DND-41 (cell line): ENCODE results near the gene ITGA6.

Experiments used
- ATAC-seq: fragments of 200-7000 bp; cut with Tn5 transposase; 3 replicates; pipeline ENCODE4 v1.9.1; 2021; ENCODE audit warnings: low read depth; ENCODE audit not compliant: insufficient read depth
- DNase-seq: peaks from one replicate; pipeline ENCODE4 v3.0.0-alpha.2; 2020
- H2AFZ ChIP-seq: 2 replicates; pipeline ENCODE4 v1.6.0; 2012; ENCODE audit warnings: low read depth, low read length
- H3K27ac ChIP-seq: 2 replicates; pipeline ENCODE4 v1.5.1; 2012; ENCODE audit warnings: low read length, inconsistent platforms
- H3K27me3 ChIP-seq: fragments of 200-600 bp; sonication (generic); 2 replicates; pipeline ENCODE4 v1.6.0; 2012; ENCODE audit warnings: low read length, mild to moderate bottlenecking, inconsistent platforms; ENCODE audit not compliant: insufficient read depth, poor library complexity
- H3K36me3 ChIP-seq: 2 replicates; pipeline ENCODE4 v1.5.1; 2012; ENCODE audit warnings: low read length, inconsistent platforms; ENCODE audit not compliant: insufficient read depth
- H3K4me1 ChIP-seq: 2 replicates; pipeline ENCODE4 v1.5.1; 2012; ENCODE audit warnings: mild to moderate bottlenecking, low read length; ENCODE audit not compliant: insufficient read depth
- H3K4me2 ChIP-seq: 2 replicates; pipeline ENCODE4 v1.6.0; 2012; ENCODE audit warnings: mild to moderate bottlenecking, moderate library complexity, low read length, inconsistent platforms; ENCODE audit not compliant: insufficient read depth
- H3K4me3 ChIP-seq, 2 experiments: fragments of 200-600 bp in 1 of 2; shearing (Covaris generic) in 1 of 2; 2 replicates each; pipeline ENCODE4 v1.5.1; 2012 to 2016; ENCODE audit warnings: inconsistent platforms in 2 of 2, low read length in 2 of 2, mild to moderate bottlenecking in 2 of 2, low read depth in 1 of 2, moderate library complexity in 1 of 2
- H3K79me2 ChIP-seq: 2 replicates; pipeline ENCODE4 v1.6.0; 2012; ENCODE audit warnings: low read length, inconsistent platforms; ENCODE audit not compliant: insufficient read depth
- H3K9ac ChIP-seq: 2 replicates; pipeline ENCODE4 v1.6.0; 2012; ENCODE audit warnings: low read depth, mild to moderate bottlenecking, inconsistent platforms, low read length, moderate library complexity
- H3K9me3 ChIP-seq: 2 replicates; pipeline ENCODE4 v1.5.1; 2012; ENCODE audit warnings: low read length, moderate library complexity, mild to moderate bottlenecking, inconsistent platforms; ENCODE audit not compliant: insufficient read depth, severe bottlenecking
- H4K20me1 ChIP-seq: 2 replicates; pipeline ENCODE4 v1.6.0; 2012; ENCODE audit warnings: low read length; ENCODE audit not compliant: insufficient read depth
- EZH2 ChIP-seq: IDR thresholded peaks from 3 replicates; pipeline ENCODE4 v1.6.1; 2012; ENCODE audit warnings: borderline replicate concordance, low read depth, mild to moderate bottlenecking, moderate library complexity, low read length, inconsistent platforms; ENCODE audit not compliant: severe bottlenecking
- TF ChIP-seq, protein P1 (sequence below): IDR thresholded peaks from 2 replicates; pipeline ENCODE4 v1.5.1; 2012; ENCODE audit warnings: borderline replicate concordance, low read length, moderate library complexity, mild to moderate bottlenecking; ENCODE audit not compliant: poor library complexity, severe bottlenecking; ENCODE audit errors: extremely low read depth

The ITGA6 gene

DNA sequence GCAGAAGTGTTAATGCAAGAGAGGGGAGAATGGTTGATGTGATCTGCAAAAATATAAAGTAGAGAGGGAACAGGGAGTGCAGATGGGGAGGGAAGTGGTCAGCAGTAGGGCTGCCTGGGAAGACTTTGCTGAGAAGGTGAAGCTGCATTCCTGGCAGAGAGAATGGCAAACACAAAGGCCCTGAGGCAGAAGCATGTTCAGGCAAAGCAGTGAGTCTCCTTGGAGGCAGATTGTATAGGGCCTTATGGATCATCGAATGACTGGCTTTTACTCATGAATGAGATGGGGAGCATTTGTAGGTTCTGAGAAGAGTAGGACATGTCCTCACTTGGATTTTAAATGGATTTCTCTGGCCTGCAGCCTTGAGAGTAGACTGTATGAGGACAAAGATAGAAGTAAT is 9.5 kb downstream of the ITGA6 start:
- Histone ChIP-seq H3K79me2 (no peaks in the 10 kb centered on the region), H3K27ac (no peak overlapping the region), H3K27me3 (peaks cover 6% of the 10 kb centered on the region), H3K4me2 (no peak overlapping the region), H3K9ac (no peak overlapping the region), H2AFZ (no peak overlapping the region), H3K4me3 (no peak overlapping the region), H3K36me3 (no peaks in the 10 kb centered on the region), H3K9me3 (no peaks in the 10 kb centered on the region), H4K20me1 (no peaks in the 10 kb centered on the region; the same call in 1 of the 2 replicates), H3K4me1 (peaks cover 32% of the 10 kb centered on the region)
- ATAC-seq (no peak), DNase-seq (no peak)
- no peak for TF ChIP-seq EZH2
- TF ChIP-seq, protein P1, sequence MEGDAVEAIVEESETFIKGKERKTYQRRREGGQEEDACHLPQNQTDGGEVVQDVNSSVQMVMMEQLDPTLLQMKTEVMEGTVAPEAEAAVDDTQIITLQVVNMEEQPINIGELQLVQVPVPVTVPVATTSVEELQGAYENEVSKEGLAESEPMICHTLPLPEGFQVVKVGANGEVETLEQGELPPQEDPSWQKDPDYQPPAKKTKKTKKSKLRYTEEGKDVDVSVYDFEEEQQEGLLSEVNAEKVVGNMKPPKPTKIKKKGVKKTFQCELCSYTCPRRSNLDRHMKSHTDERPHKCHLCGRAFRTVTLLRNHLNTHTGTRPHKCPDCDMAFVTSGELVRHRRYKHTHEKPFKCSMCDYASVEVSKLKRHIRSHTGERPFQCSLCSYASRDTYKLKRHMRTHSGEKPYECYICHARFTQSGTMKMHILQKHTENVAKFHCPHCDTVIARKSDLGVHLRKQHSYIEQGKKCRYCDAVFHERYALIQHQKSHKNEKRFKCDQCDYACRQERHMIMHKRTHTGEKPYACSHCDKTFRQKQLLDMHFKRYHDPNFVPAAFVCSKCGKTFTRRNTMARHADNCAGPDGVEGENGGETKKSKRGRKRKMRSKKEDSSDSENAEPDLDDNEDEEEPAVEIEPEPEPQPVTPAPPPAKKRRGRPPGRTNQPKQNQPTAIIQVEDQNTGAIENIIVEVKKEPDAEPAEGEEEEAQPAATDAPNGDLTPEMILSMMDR: no peak

DNA sequence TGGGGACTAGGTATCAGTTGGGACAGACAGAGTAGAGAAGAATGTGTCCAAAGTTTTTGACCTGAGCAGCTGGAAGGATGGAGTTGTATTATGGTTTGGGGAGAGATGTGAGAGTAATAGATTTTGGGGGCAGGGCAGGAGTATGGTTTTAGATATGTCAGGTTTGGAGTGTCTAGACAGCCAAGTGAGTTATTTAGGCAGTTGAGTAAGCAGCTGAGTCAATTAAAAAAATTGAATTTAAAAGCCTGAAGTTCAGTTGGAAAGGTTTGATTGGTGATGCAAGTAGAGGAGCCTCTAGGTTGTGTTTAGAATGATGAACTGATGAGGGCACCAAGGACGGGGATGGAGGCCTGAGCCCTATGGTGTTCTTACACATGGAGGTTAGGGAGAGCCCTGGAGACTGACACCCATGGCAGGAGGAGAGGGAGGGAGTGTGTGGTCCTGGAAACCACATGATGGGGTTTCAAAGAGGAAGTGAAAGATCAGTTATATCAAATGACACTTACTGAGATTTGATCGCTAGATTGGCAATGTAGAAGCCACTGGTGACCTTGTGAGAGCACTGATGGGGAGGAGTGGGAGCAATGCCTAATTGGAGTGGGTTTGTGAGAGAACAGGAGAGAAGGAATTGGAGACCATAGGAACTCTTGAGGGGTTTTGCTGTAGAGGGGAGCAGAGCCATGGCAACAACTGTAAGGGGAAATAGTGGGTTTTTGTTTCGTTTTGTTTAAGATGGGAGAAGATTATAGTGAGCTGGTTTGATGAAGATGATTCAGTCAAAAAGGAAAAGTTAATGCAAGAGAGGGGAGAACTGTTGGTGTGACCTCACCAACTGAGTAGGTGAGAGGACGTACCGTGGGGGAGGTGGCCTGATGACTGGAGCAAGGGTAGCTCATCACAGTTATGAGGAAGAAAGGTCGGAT is 10.3 kb downstream of the ITGA6 start:
- peak overlapping the region; percentile 17; the same call in 1 of the 2 replicates for H2AFZ ChIP-seq
- ATAC-seq: peak; percentile 76
- TF ChIP-seq EZH2: no peak
- TF ChIP-seq, protein P1: no peak
- H3K27me3 ChIP-seq: no peaks in the 10 kb centered on the region
- H3K9me3 ChIP-seq: no peaks in the 10 kb centered on the region
- H3K79me2 ChIP-seq: no peaks in the 10 kb centered on the region
- peak overlapping the region in 1 of 2 experiments; percentile 18; a peak in 1 of 4 replicates for H3K4me3 ChIP-seq
- no peak overlapping the region for H3K9ac ChIP-seq
- no peak overlapping the region for H3K27ac ChIP-seq
- no peaks in the 10 kb centered on the region for H3K36me3 ChIP-seq
- H3K4me1 ChIP-seq: peaks cover 32% of the 10 kb centered on the region
- peak overlapping the region; percentile 55 for H3K4me2 ChIP-seq
- no peaks in the 10 kb centered on the region; the same call in 1 of the 2 replicates for H4K20me1 ChIP-seq
- DNase-seq: peak; percentile 47

DNA sequence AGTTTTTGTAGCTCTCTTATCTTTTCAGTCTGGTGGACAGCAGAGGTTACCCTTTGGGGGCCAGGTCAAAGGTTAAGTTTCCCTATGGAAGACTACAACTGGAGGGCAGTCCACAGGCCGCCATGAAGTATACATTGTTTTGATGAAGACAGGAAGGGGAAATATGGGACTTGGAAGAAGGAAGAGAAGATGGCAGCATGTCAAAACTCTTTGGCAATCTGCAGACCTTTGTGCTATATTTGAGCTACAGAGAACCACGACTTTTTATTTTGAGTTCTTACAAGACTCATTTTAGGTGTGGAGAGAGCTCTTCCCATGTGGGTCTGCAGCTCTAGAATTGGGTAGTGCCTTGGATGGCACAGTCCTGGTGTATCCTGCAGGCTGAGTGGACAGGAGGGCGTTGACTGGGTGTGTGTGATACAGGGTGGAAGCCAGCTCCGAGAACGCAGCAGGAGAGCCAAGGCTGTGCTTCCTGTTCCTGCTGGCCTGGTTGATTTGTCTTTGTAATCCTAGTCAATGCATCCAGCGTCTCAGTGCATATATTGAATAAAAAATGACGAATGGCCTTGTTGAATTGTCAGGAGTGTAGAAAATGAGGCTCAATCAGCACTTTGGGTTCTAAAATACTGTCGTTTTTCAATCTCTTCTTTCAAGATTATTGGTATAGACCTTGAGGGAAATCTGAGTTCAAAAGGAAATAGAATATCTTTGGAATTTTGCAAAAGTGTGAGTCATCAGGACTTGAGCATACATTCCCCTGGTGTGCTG is 11.5 kb downstream of the ITGA6 start:
- H3K79me2 ChIP-seq: no peaks in the 10 kb centered on the region
- H3K4me3 ChIP-seq: no peak overlapping the region
- no peak for ATAC-seq

More for the DNA sequence above, 11.5 kb downstream of the ITGA6 start:
- H3K27ac ChIP-seq: no peak overlapping the region
- no peak for TF ChIP-seq EZH2
- TF ChIP-seq, protein P1: no peak
- H4K20me1 ChIP-seq: no peaks in the 10 kb centered on the region; the same call in 1 of the 2 replicates
- 0 out of 2 replicates have a peak overlapping the region, but pooled peaks have one; percentile 55 for H3K4me2 ChIP-seq
- DNase-seq: no peak
- no peaks in the 10 kb centered on the region for H3K9me3 ChIP-seq
- H3K27me3 ChIP-seq: no peaks in the 10 kb centered on the region
- no peak overlapping the region for H3K9ac ChIP-seq
- H3K36me3 ChIP-seq: no peaks in the 10 kb centered on the region
- H2AFZ ChIP-seq: no peak overlapping the region
- H3K4me1 ChIP-seq: peaks cover 29% of the 10 kb centered on the region
